OCI-LY1 (cell line): ENCODE measurements around the gene DESI2.

Experiments used
- EZH2 ChIP-seq: fragments of 200-600 bp; sonication (generic), shearing (Covaris generic); IDR thresholded peaks from 2 replicates; pipeline ENCODE4 v1.8.0; 2017; ENCODE audit warnings: borderline replicate concordance, mixed run types, mild to moderate bottlenecking, antibody characterized with exemption, low read length, moderate library complexity, mixed read lengths
- TF ChIP-seq, protein P1 (sequence below): fragments of 200-600 bp; sonication (generic), shearing (Covaris generic); IDR thresholded peaks from 2 replicates; pipeline ENCODE4 v1.5.1; 2017; ENCODE audit warnings: mild to moderate bottlenecking, antibody characterized with exemption, low read length, moderate library complexity, mixed read lengths

DNA sequence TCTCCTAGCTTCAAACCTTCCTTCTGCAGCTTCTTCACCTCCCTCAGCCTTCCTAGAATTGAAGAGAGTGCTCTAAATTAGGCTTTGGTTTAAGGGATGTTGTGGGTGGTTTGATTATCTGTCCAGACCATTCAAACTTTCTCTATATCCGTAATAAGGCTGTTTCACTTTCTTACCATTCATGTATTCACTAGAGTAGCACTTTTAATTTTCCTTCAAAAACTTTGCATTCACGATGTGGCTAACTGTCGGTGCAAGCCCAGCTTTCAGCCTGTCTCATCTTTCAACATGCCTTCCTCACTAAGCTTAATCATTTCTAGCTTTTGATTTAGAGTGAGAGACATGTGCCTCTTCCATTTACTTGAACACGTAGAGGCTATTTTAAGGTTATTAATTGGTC is 26.2 kb upstream of the DESI2 start:
- TF ChIP-seq, protein P1, sequence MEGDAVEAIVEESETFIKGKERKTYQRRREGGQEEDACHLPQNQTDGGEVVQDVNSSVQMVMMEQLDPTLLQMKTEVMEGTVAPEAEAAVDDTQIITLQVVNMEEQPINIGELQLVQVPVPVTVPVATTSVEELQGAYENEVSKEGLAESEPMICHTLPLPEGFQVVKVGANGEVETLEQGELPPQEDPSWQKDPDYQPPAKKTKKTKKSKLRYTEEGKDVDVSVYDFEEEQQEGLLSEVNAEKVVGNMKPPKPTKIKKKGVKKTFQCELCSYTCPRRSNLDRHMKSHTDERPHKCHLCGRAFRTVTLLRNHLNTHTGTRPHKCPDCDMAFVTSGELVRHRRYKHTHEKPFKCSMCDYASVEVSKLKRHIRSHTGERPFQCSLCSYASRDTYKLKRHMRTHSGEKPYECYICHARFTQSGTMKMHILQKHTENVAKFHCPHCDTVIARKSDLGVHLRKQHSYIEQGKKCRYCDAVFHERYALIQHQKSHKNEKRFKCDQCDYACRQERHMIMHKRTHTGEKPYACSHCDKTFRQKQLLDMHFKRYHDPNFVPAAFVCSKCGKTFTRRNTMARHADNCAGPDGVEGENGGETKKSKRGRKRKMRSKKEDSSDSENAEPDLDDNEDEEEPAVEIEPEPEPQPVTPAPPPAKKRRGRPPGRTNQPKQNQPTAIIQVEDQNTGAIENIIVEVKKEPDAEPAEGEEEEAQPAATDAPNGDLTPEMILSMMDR = no peak
- TF ChIP-seq EZH2 = no peak
